Measurements from ENCODE around the gene HS2ST1. TPM values are rescaled to one million over a fixed set of nuclear protein-coding genes. Genes with fewer than 3 reads are reported as not detected.
"Not testable (repeated sequence)": the region's sequence is repeated elsewhere in the genome, so short reads cannot be mapped to it uniquely, and the experiment has no call there.

Gene HS2ST1
- total RNA-seq = 56.4 and 57.5 TPM in 2 replicates
- long read RNA-seq, full-length matches to known transcripts = 22 of 36 reads
- long read RNA-seq, partial matches to known transcripts = 9 of 36 reads
- long read RNA-seq, other reads (novel, unspliced or antisense) = 5 of 36 reads

GRCh38 chr1:86914601-86914997, at the start of gene HS2ST1:
HS2ST1 (plus strand) TSS chr1:86914635.
- peaks cover 5% of the 10 kb centered on the region for H3K36me3 Mint-ChIP-seq (ENCODE audit: low read depth)
- TF ChIP-seq, protein P1, sequence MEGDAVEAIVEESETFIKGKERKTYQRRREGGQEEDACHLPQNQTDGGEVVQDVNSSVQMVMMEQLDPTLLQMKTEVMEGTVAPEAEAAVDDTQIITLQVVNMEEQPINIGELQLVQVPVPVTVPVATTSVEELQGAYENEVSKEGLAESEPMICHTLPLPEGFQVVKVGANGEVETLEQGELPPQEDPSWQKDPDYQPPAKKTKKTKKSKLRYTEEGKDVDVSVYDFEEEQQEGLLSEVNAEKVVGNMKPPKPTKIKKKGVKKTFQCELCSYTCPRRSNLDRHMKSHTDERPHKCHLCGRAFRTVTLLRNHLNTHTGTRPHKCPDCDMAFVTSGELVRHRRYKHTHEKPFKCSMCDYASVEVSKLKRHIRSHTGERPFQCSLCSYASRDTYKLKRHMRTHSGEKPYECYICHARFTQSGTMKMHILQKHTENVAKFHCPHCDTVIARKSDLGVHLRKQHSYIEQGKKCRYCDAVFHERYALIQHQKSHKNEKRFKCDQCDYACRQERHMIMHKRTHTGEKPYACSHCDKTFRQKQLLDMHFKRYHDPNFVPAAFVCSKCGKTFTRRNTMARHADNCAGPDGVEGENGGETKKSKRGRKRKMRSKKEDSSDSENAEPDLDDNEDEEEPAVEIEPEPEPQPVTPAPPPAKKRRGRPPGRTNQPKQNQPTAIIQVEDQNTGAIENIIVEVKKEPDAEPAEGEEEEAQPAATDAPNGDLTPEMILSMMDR (conservative IDR thresholded peaks at IDR 0.05) = no peak
- no peak within 1 kb of the TSS for H3K27ac Mint-ChIP-seq (ENCODE audit: unreplicated experiment)
- no peaks in the 10 kb centered on the region for H3K27me3 Mint-ChIP-seq (ENCODE audit: low read depth)
- DNase-seq (ENCODE audit: low read depth, low spot score) = no peak
- peaks cover 34% of the 10 kb centered on the region for H3K4me1 Mint-ChIP-seq
- H3K4me3 Mint-ChIP-seq = no peak within 1 kb of the TSS
- no peaks in the 10 kb centered on the region for H3K9me3 Mint-ChIP-seq

DNA sequence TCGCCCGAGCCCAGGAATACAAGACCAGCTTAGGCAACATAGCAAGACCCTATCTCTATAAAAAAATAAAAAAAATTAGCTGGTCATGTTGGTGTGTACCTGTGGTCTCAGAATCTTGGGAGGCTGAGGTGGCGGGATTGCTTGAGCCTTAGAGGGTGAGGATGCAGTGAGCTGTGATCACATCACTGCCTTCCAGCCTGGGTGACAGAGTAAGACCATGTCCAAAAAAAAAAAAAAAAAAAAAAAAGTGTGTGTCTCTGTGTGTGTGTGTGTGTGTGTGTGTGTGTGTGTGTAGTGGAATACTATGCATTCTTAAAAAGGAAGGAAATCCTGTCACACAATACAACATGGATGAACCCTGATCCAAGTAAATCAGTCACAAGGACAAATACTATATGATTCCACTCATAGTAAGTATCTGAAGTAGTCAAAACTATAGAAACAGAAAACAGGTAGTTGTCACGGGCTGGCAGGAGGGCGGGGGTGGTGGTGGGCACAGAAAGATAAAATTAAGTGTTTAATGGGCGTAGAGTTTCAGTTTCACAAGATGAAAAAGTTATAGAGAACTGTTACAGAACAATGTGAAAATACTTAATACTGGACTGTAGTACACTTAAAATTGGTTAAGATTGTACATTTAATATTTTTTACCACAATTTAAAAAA, 48.3 kb upstream of the HS2ST1 start:
- Mint-ChIP-seq H3K36me3 (ENCODE audit: low read depth) (peaks cover 7% of the 10 kb centered on the region), H3K4me3 (no peak overlapping the region), H3K27ac (ENCODE audit: unreplicated experiment) (no peak overlapping the region), H3K9me3 (no peaks in the 10 kb centered on the region), H3K4me1 (peaks cover 5% of the 10 kb centered on the region), H3K27me3 (ENCODE audit: low read depth) (no peaks in the 10 kb centered on the region)
- no peak for DNase-seq (ENCODE audit: low read depth, low spot score)
- TF ChIP-seq, protein P1 (conservative IDR thresholded peaks at IDR 0.05) = no peak

GRCh38 chr1:86866665-86867064, 47.8 kb upstream of the HS2ST1 start:
- no peaks in the 10 kb centered on the region for H3K9me3 Mint-ChIP-seq
- H3K4me1 Mint-ChIP-seq = no peaks in the 10 kb centered on the region
- H3K27me3 Mint-ChIP-seq (ENCODE audit: low read depth) = no peaks in the 10 kb centered on the region
- TF ChIP-seq, protein P1 (conservative IDR thresholded peaks at IDR 0.05) = no peak
- no peak overlapping the region for H3K4me3 Mint-ChIP-seq
- DNase-seq (ENCODE audit: low read depth, low spot score) = no peak
- no peak overlapping the region for H3K27ac Mint-ChIP-seq (ENCODE audit: unreplicated experiment)
- peaks cover 7% of the 10 kb centered on the region for H3K36me3 Mint-ChIP-seq (ENCODE audit: low read depth)

DNA sequence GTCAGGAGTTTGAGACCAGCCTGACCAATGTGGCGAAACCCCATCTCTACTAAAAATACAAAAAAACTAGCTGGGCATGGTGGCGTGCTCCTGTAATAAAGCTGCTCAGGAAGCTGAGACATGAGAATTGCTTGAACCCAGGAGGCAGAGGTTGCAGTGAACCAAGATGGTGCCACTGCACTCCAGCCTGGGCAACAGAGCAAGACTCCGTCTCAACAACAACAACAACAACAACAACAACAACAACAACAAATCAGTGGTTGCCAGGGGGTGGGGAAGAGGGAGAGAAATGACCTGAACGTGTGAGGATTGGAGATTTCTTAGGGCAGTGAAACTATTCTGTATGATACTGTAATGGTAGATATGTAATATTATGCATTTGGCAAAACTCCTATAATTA, 47.2 kb upstream of the HS2ST1 start:
- not testable (repeated sequence) for H3K36me3 Mint-ChIP-seq (ENCODE audit: low read depth); H3K27ac Mint-ChIP-seq (ENCODE audit: unreplicated experiment); H3K4me1 Mint-ChIP-seq; H3K4me3 Mint-ChIP-seq; H3K9me3 Mint-ChIP-seq; H3K27me3 Mint-ChIP-seq (ENCODE audit: low read depth); DNase-seq (ENCODE audit: low read depth, low spot score)

- TF ChIP-seq, protein P1 (conservative IDR thresholded peaks at IDR 0.05) = no peak
- no peaks in the 10 kb centered on the region for H3K4me1 Mint-ChIP-seq
- H3K27ac Mint-ChIP-seq (ENCODE audit: unreplicated experiment) = no peak overlapping the region
- H3K9me3 Mint-ChIP-seq = no peaks in the 10 kb centered on the region
- peaks cover 9% of the 10 kb centered on the region for H3K36me3 Mint-ChIP-seq (ENCODE audit: low read depth)
- DNase-seq (ENCODE audit: low read depth, low spot score) = no peak
- H3K27me3 Mint-ChIP-seq (ENCODE audit: low read depth) = no peaks in the 10 kb centered on the region
- H3K4me3 Mint-ChIP-seq = no peak overlapping the region
Observed at GRCh38 chr1:86868477-86868876, 46.0 kb upstream of the HS2ST1 start.

- H3K27me3 Mint-ChIP-seq (ENCODE audit: low read depth) = no peaks in the 10 kb centered on the region
- H3K4me3 Mint-ChIP-seq = no peak overlapping the region
- TF ChIP-seq, protein P1 (conservative IDR thresholded peaks at IDR 0.05) = no peak
- no peaks in the 10 kb centered on the region for H3K9me3 Mint-ChIP-seq
- DNase-seq (ENCODE audit: low read depth, low spot score) = no peak
- H3K4me1 Mint-ChIP-seq = no peaks in the 10 kb centered on the region
- H3K36me3 Mint-ChIP-seq (ENCODE audit: low read depth) = peaks cover 12% of the 10 kb centered on the region
- no peak overlapping the region for H3K27ac Mint-ChIP-seq (ENCODE audit: unreplicated experiment)
Observed at GRCh38 chr1:86871001-86871400, 43.4 kb upstream of the HS2ST1 start.

Data from neural crest cell (in vitro differentiated cells).